HG02642 (cell line): ENCODE measurements around the gene LY6G6C.
A peak's percentile ranks its signal among the peaks of the same experiment; 100 is the strongest.

Experiments used
- ATAC-seq: cut with Tn5 transposase; IDR thresholded peaks from one replicate; pipeline ENCODE4 v1.9.1; 2021; ENCODE audit warnings: mild to moderate bottlenecking; ENCODE audit not compliant: unreplicated experiment, poor library complexity

Gene LY6G6C

DNA sequence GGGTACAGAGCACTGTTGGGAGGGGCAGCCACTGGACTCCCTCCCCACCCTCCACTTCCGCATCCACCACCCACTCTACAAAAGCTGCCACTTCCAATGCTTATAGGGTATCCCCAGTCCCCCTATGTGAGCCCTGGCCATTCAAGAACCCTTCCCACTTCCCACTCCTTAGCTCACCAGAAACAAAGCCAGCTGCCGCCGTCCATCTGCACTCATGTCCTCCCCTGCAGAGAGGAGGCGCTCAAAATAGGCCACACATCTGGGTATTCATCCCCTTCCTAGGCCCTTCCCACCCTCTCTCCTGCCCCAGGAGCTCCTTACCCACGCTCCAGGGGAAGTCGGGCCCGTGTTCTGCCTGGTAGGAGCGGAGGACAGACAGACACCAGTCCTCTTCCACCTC, 34.2 kb downstream of the LY6G6C start:
- no peak for ATAC-seq

- ATAC-seq, result no peak
Measured at GRCh38 chr6:31686483-31686882, 35.1 kb downstream of the LY6G6C start.

GRCh38 chr6:31683591-31683990, 38.0 kb downstream of the LY6G6C start:
- no peak for ATAC-seq

GRCh38 chr6:31681135-31681671, 40.3 kb downstream of the LY6G6C start:
- ATAC-seq, result peak; percentile 33

- ATAC-seq, result peak; percentile 53
Measured at GRCh38 chr6:31680226-31681134, 41.1 kb downstream of the LY6G6C start, which contains the start of gene LY6G5C. Gene LY6G5C (minus strand): TSS chr6:31681067. CDS start chr6:31680373, 694 bp downstream.

GRCh38 chr6:31677955-31678354, 43.6 kb downstream of the LY6G6C start:
- ATAC-seq, result no peak

DNA sequence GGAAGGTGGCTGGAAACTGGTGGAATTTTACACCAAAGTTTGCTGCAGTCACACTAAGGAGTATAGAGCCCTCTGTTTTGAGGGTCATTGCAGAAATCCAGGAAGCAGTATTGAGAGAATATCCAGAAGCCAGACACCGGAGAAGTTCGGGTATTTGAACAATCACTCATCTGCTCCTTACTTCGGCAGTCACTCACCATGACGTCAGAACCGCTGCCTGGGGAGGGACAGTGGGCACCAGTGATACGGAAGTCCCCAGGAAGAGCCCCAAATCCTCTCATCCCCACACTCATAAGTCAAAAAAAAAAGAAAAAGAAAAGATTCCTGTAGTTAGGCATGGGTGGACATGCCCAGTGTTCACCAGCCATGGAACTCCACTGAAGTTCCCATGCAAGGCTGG, 44.6 kb downstream of the LY6G6C start:
- ATAC-seq, result no peak

- ATAC-seq, result no peak
Measured at GRCh38 chr6:31676322-31676903, 45.1 kb downstream of the LY6G6C start.

GRCh38 chr6:31669676-31670075, 51.9 kb downstream of the LY6G6C start, which contains the start of gene LY6G5B:
Gene LY6G5B (plus strand): TSS chr6:31669976. CDS start chr6:31670951, 975 bp downstream.
- ATAC-seq, result no peak
